ENCODE data around the gene B3GNT9.
A peak's percentile ranks its signal among the peaks of the same experiment; 100 is the strongest.
"Not testable (repeated sequence)": the region's sequence is repeated elsewhere in the genome, so short reads cannot be mapped to it uniquely, and the experiment has no call there.

Gene B3GNT9

GRCh38 chr16:67149276-67150046 is 1.3 kb downstream of the B3GNT9 start:
- DNase-seq = peak; percentile 31

- DNase-seq = peak; percentile 45
Observed at GRCh38 chr16:67148656-67149275, 2.0 kb downstream of the B3GNT9 start.

DNA sequence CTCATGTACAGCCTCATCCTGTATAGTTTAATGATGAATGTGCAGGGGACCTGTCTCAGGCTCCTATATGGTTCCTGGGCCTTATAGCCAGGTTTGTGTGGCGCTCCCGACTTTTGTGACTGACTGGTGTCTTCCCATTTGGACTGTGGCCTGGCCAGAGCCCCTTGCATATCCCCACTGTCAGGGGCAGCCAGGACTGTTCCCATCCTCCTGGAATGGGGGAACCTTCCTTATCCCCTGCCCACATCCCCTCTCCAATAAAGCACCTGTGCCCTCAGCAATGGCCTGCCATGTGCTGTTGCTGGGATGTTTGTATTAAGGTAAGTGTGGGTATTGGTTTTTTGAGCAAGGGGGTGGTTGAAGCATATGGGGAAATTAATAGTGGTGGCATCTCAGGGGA is 2.6 kb downstream of the B3GNT9 start:
- no peak for DNase-seq

DNA sequence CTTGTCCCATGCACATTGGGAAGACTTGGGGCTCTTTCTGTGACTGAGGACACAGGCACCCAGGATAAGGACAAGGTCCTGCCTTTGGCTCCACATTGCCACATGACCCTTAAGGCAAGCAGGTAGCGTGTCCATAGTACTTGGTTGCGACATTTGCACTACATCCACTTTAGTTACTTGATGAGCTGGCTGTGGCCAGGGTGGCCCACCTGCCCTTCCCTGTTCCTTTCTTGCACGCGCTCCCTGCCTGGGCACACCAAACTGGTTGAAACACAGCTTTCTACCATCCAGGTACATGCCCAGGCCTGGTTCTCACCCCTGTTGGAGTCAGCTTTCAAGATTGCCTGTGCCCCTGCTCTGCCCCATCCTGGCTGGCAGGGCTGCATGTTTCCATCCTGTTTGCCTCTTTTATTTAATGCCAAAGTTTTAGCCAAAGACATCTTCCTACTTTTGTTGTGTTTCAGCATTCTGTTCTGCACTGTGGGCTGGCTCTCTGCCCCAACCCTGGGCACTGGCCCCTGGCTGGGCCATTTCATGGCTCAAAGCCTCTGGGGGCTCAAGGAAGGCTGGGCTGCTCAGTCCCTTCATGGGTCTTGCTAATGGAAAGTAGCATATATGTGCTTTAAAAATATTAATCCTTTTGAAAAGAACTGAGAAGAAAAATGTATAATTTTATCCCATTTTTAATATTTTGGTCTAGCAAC is 3.2 kb downstream of the B3GNT9 start:
- DNase-seq = no peak

- peak; percentile 57 for DNase-seq
Observed at GRCh38 chr16:67146523-67147357, 4.1 kb downstream of the B3GNT9 start.

DNA sequence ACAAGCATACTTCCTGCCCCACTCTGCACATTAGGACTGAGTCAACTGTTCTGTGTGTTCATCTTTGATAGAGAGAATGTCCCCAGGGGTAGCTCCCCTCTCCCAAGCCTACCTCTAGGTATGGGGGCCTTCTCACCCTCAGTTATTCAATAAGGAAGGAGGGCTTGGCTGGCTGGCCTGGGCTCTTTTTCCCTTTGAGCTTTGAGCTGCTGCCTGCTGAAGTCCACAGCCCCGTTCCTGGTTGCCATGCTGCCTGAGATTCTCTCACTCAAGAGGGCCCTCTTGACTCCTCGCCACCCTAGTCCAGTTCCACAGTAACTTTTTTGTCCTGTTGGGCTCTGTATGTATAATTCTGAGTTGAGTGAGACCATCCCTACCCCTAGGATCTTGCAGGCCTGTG is 5.1 kb downstream of the B3GNT9 start:
- DNase-seq = no peak

GRCh38 chr16:67144943-67145342 is 5.9 kb downstream of the B3GNT9 start:
- DNase-seq = no peak

- no peak for DNase-seq
Observed at GRCh38 chr16:67142342-67142741, 8.5 kb downstream of the B3GNT9 start.

DNA sequence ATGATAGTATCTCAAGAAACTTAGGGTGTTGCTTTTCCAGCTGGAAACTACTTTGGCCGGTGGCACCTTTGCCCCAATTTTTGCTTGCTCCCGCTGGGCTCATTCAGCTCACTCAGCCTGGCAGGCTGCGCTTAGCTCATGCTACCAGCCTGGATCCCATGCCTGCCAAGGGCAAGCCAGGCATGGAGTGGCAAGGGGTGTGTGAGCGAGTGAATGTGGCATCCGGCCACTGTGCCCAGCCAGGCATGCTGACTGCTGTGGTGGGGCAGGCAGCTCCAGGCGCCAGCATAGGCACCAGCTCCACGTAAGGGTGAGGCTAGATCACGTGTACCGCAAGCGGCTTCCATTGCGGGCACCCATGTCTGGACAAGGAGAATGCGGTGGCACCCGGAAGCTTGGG is 9.4 kb downstream of the B3GNT9 start:
- DNase-seq = no peak

GRCh38 chr16:67137605-67138004 is 13.2 kb downstream of the B3GNT9 start:
- DNase-seq = no peak

GRCh38 chr16:67129422-67129821 is 21.4 kb downstream of the B3GNT9 start:
- no peak for DNase-seq

DNA sequence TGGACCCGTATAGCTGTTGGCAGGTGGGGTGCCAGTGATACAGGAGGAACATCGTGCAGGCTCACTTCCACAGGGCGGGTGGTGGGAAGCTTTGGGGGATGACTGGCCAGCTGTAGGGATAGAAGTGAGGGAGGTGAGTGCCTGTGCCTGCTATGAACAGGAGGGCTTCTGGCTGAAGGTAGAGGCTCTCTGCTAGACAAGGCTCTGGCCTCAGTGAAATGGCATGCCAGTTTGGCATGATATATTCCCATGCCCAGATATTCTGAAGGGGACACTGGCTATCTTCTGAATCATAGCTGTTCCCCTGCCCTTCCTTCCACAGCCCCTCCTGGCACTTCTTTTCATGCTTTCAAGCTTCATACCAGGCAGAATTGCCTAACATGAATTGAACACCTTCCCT is 21.9 kb downstream of the B3GNT9 start:
- no peak for DNase-seq

GRCh38 chr16:67128417-67128816 is 22.4 kb downstream of the B3GNT9 start:
- DNase-seq = no peak

- DNase-seq = not testable (repeated sequence)
Observed at GRCh38 chr16:67122799-67123198, 28.0 kb downstream of the B3GNT9 start.

DNA sequence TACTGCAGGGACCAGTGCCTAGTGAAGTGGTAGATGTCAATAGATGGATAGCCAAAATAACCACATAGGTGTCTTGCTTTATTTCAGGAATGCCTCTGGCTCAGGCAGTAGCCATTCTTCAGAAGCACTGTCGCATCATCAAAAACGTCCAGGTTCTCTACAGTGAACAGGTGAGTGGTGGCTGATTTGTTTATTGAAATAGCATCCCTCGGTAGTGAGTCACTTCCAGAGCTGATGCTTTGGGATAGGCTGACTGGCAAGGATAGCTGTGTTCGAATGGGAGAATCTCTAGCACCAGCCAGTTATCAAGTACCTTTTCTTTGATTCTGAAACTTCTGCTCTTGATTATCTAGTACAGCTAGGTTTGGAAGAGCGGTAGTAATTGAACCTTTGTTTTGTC is 30.8 kb downstream of the B3GNT9 start:
- DNase-seq = no peak

- DNase-seq = no peak
Observed at GRCh38 chr16:67117716-67118115, 33.1 kb downstream of the B3GNT9 start.

GRCh38 chr16:67116388-67117311 is 34.1 kb downstream of the B3GNT9 start:
- DNase-seq = no peak

DNA sequence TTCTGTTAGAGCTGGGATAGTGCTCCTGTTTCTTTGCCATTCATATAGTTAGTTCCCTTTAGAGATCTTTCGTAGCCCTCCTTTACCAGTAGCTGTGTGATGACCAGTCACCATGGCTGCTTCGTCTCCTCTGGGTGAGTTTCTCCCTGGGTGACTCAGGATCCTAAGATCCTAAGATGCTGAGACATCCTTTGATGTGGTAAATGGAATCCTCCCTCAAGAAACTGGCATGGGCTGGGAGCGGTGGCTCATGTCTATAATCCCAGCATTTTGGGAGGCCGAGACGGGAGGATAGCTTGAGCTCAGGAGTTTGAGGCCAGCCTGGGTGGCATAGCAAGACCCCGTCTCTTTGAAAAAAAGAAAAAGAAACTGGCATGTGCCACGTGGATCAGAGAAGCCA is 35.2 kb downstream of the B3GNT9 start:
- DNase-seq = peak; percentile 73

GRCh38 chr16:67114793-67115192 is 36.0 kb downstream of the B3GNT9 start:
- DNase-seq = no peak

DNA sequence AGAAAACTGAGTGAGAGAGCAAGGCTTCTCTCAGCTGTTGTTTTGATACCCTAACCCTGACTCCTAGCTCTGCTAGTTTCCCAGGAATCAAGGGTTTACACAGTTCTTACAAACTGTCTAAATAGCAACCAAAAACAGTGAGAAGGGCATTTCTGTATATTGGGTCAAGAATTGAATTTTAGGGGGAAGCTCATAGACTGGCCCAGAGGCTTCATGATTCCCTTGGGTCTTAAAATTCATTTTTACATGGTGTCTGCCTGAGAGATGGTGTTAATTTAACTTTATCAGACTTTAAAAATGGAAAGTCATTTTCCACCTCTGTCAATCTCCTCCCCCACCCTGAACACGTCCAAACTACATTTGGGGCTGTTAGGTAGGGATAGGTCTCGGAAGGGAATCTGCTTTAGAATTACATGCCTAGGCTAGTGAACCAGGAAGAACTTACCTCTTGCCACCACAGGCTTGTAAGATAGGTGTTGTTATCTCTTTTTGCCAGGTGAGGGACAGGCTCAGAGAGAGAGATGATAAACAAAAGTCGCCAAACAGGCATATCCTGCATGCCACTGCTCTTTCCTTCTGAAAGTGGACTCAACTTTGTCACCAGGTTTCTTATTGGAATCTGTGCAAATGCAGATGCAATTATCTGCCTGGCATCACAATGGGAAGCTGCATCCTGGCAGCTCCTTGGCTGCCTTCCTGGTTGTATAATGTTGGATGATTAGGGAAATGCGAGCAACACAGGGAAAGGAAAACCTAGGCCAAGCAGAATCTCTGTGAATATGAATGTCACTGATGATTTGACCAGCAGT is 38.0 kb downstream of the B3GNT9 start:
- no peak for DNase-seq

DNA sequence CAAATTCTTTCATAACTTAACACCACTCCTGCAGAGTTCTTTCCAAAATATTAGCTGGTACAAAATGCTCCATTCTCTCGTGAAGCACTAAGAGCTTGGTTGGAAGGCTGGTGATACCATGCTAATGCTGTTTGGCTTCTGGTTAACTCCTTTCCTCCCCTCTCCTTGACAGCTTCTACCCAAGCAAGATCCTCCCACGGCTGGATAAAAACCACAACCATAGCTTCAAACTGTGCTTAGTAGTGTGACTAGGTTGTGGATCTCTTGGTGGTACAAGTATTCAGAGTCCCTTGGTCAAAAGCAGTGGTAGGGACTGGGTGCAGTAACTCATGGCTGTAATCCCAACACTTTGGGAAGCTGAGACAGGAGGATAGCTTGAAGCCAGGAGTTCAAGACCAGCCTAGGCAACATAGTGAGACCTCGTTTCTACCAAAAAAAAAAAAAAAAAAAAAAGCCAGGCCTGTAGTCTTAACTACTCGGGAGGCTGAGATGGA is 38.8 kb downstream of the B3GNT9 start:
- no peak for DNase-seq
